GM23248 (cell line): ENCODE measurements around the gene GOLGA8T. TPM values are rescaled to one million over a fixed set of nuclear protein-coding genes. Genes with fewer than 3 reads are reported as not detected.
"Not testable (repeated sequence)": the region's sequence is repeated elsewhere in the genome, so short reads cannot be mapped to it uniquely, and the experiment has no call there.

ENCODE experiments used
- DNase-seq: peaks from one replicate; pipeline ENCODE4 v3.0.0-alpha.2; 2015
- H2AFZ ChIP-seq: fragments of 200-600 bp; sonication (generic); 2 replicates; pipeline ENCODE4 v1.6.1; 2016; ENCODE audit warnings: antibody characterized with exemption
- H3F3A ChIP-seq: fragments of 200-600 bp; sonication (generic); 2 replicates; pipeline ENCODE4 v1.6.1; 2016; ENCODE audit warnings: mild to moderate bottlenecking, antibody characterized with exemption, mixed run types; ENCODE audit not compliant: insufficient read depth
- H3K27ac ChIP-seq: fragments of 200-600 bp; sonication (generic); 2 replicates; pipeline ENCODE4 v1.5.1; 2016; ENCODE audit warnings: mild to moderate bottlenecking
- H3K27me3 ChIP-seq: fragments of 200-600 bp; sonication (generic); replicated peaks from 2 replicates; pipeline ENCODE4 v1.6.1; 2016; ENCODE audit warnings: mild to moderate bottlenecking; ENCODE audit not compliant: insufficient read depth
- H3K36me3 ChIP-seq: fragments of 200-600 bp; sonication (generic); 2 replicates; pipeline ENCODE4 v1.6.1; 2016; ENCODE audit warnings: low read depth, mild to moderate bottlenecking
- H3K4me1 ChIP-seq: fragments of 200-600 bp; sonication (generic); 2 replicates; pipeline ENCODE4 v1.6.1; 2016; ENCODE audit warnings: mild to moderate bottlenecking; ENCODE audit not compliant: insufficient read depth
- H3K4me2 ChIP-seq: fragments of 200-600 bp; sonication (generic); one replicate; pipeline ENCODE4 v1.6.1; 2016; ENCODE audit warnings: mild to moderate bottlenecking; ENCODE audit not compliant: unreplicated experiment
- H3K4me3 ChIP-seq: fragments of 200-600 bp; sonication (generic); 2 replicates; pipeline ENCODE4 v1.5.1; 2016; ENCODE audit warnings: mild to moderate bottlenecking
- H3K79me2 ChIP-seq: fragments of 200-600 bp; sonication (generic); 2 replicates; pipeline ENCODE4 v1.6.1; 2016; ENCODE audit warnings: mild to moderate bottlenecking; ENCODE audit not compliant: insufficient read depth
- H3K9ac ChIP-seq: fragments of 200-600 bp; sonication (generic); 2 replicates; pipeline ENCODE4 v1.6.1; 2016; ENCODE audit warnings: mild to moderate bottlenecking
- H3K9me2 ChIP-seq: fragments of 200-600 bp; sonication (generic); 2 replicates; pipeline ENCODE4 v1.6.1; 2016; ENCODE audit warnings: mixed run types, mild to moderate bottlenecking, moderate library complexity; ENCODE audit not compliant: insufficient read depth
- H3K9me3 ChIP-seq: fragments of 200-600 bp; sonication (generic); one replicate; pipeline ENCODE4 v1.6.1; 2017; ENCODE audit warnings: low read depth
- H4K20me1 ChIP-seq: fragments of 200-600 bp; sonication (generic); 2 replicates; pipeline ENCODE4 v1.6.0; 2016; ENCODE audit not compliant: insufficient read depth
- EZH2 ChIP-seq: fragments of 200-600 bp; sonication (generic); IDR thresholded peaks from 2 replicates; pipeline ENCODE4 v1.6.1; 2018; ENCODE audit warnings: antibody characterized with exemption, mild to moderate bottlenecking; ENCODE audit not compliant: insufficient read depth, poor library complexity, severe bottlenecking
- WGBS, 2 experiments: methylation state at CpG; one replicate each; pipeline ENCODE4 v1.1.6; 2015 to 2017; ENCODE audit warnings: low lambda C conversion rate in 2 of 2, low coverage in 1 of 2; ENCODE audit errors: missing lambda C conversion rate in 2 of 2; 5-methylcytosine and 5-hydroxymethylcytosine counted together
- in situ Hi-C: fragments of 300-500 bp; cut with MboI; formaldehyde crosslinking; loops from 2 replicates; pipeline ENCODE4 v1.15.0; 2020
- polyA plus RNA-seq: library from polyadenylated mRNA; unstranded; fragments of >200 nt; fragmentation: Nextera tagmentation; extraction: Ambion mirVana; gene quantifications from 2 replicates; pipeline ENCODE4 v1.2.1, GENCODE V29; 2016
- small RNA-seq: library from RNA; depleted of rRNA; stranded (forward); fragments of <200 nt; gene quantifications from one replicate; pipeline ENCODE3, GENCODE V24; 2014; ENCODE audit warnings: low read depth, low replicate concordance
- total RNA-seq: library from RNA; depleted of rRNA; stranded (reverse); fragments of >200 nt; shearing (Covaris generic); gene quantifications from 2 replicates; pipeline ENCODE4 v1.2.3, GENCODE V29; 2014; rRNA removed

Gene GOLGA8T
- total and polyA plus RNA-seq, 2 experiments from 2014 or later, result not detected

- H3K4me2 ChIP-seq, in situ Hi-C loops: not testable (repeated sequence)
These were observed 56.8 kb downstream of the GOLGA8T start for GRCh38 chr15:30191639-30192038.

GRCh38 chr15:30192119-30192745 is 57.4 kb downstream of the GOLGA8T start:
- in situ Hi-C loops, H3F3A ChIP-seq, DNase-seq, H3K4me3 ChIP-seq, H2AFZ ChIP-seq, H3K4me2 ChIP-seq, H3K27me3 ChIP-seq, H3K27ac ChIP-seq, H3K9me2 ChIP-seq, H3K79me2 ChIP-seq, H3K9me3 ChIP-seq, H3K36me3 ChIP-seq, H4K20me1 ChIP-seq, H3K4me1 ChIP-seq, H3K9ac ChIP-seq: not testable (repeated sequence)
- peak; percentile 37 for TF ChIP-seq EZH2
- WGBS, 2 experiments, result 0 to 1% methylated on average over 10 to 27 of the region's 53 CpGs

More at GRCh38 chr15:30191639-30192038, 56.8 kb downstream of the GOLGA8T start:
- WGBS, 2 experiments, result 1% methylated on average over 16 to 17 of the region's 37 CpGs
- not testable (repeated sequence) for H3K9me3 ChIP-seq, H3K27me3 ChIP-seq, H3K79me2 ChIP-seq, H2AFZ ChIP-seq, H3K27ac ChIP-seq, H3K4me3 ChIP-seq, H3K9ac ChIP-seq, H3K4me1 ChIP-seq, H3F3A ChIP-seq, H4K20me1 ChIP-seq, H3K9me2 ChIP-seq, DNase-seq, H3K36me3 ChIP-seq
- peak; percentile 51 for TF ChIP-seq EZH2

- H3K4me1 ChIP-seq, H2AFZ ChIP-seq, H3K4me2 ChIP-seq, H3K79me2 ChIP-seq, in situ Hi-C loops, H3K9me3 ChIP-seq, H3K9me2 ChIP-seq, H3K36me3 ChIP-seq, H3K4me3 ChIP-seq, H4K20me1 ChIP-seq, H3K27ac ChIP-seq, H3K9ac ChIP-seq, H3K27me3 ChIP-seq, H3F3A ChIP-seq, DNase-seq: not testable (repeated sequence)
- 0% methylated on average over 2 of the region's 9 CpGs; no CpG with 5 or more reads in 1 of the 2 experiments for WGBS, 2 experiments
These were observed 58.0 kb downstream of the GOLGA8T start for GRCh38 chr15:30192892-30193291.

Small RNAs within 50 kb of the gene (small RNA-seq; reads per million reads assigned to genes)
- not detected for gene AC120045.2
- not detected for gene RF00096
- gene RN7SL469P, result not detected
- not detected for gene RN7SL673P

Other genes with a start within 250 kb of the GOLGA8T start
- gene GOLGA8J, start 52.1 kb upstream of the GOLGA8T start, total RNA-seq, result not detected in 2 replicates
- gene GOLGA8J, start 52.1 kb upstream of the GOLGA8T start, polyA plus RNA-seq, result not detected in 2 replicates